ENCODE results near the gene THSD7B.

Gene THSD7B

GRCh38 chr2:137449454-137449853, 684.1 kb downstream of the THSD7B start:
- no peak overlapping the region for H3K4me2 ChIP-seq (ENCODE audit: low read length)
- no peak overlapping the region for H2BK12ac ChIP-seq (ENCODE audit: low read length)
- no peak overlapping the region for H2BK120ac ChIP-seq (ENCODE audit: insufficient read depth, low read length, poor library complexity)
- H2AFZ ChIP-seq (ENCODE audit: insufficient read depth, low read length, poor library complexity), result no peak overlapping the region
- no peak overlapping the region for H3K4me3 ChIP-seq (ENCODE audit: low read depth, low read length)
- H3K27ac ChIP-seq (ENCODE audit: low read depth, low read length), result no peak overlapping the region
- no peaks in the 10 kb centered on the region for H3K9me3 ChIP-seq (ENCODE audit: insufficient read depth, low read depth, low read length)
- no peak overlapping the region for H4K91ac ChIP-seq (ENCODE audit: low read depth, low read length)
- peak overlapping the region; percentile 5 for H3K9ac ChIP-seq (ENCODE audit: low read length)
- no peak overlapping the region for H3K14ac ChIP-seq (ENCODE audit: low read length)
- H2BK5ac ChIP-seq (ENCODE audit: low read depth, low read length, poor library complexity), result no peak overlapping the region
- no peaks in the 10 kb centered on the region for H3K36me3 ChIP-seq (ENCODE audit: control insufficient read depth in 1 of 2, insufficient read depth in 2 of 2, low read length in 2 of 2)
- H4K8ac ChIP-seq (ENCODE audit: low read depth, low read length), result no peak overlapping the region
- no peak overlapping the region for H3K4ac ChIP-seq (ENCODE audit: low read depth, low read length)
- H3K4me1 ChIP-seq (ENCODE audit: control insufficient read depth in 1 of 2, insufficient read depth in 2 of 2, low read length in 2 of 2), result no peaks in the 10 kb centered on the region
- no peaks in the 10 kb centered on the region for H3K27me3 ChIP-seq (ENCODE audit: insufficient read depth, low read length)
- no peak overlapping the region for H3K18ac ChIP-seq (ENCODE audit: low read length)
- H4K12ac ChIP-seq (ENCODE audit: low read depth, low read length), result no peak overlapping the region
- DNase-seq, result no peak
- H2AK5ac ChIP-seq (ENCODE audit: low read length), result no peak overlapping the region
- H3K79me2 ChIP-seq (ENCODE audit: control insufficient read depth, insufficient read depth, low read length, poor library complexity), result no peaks in the 10 kb centered on the region
- H3K23ac ChIP-seq (ENCODE audit: low read length), result no peak overlapping the region
- no peaks in the 10 kb centered on the region for H3K79me1 ChIP-seq (ENCODE audit: low read length)

GRCh38 chr2:137454886-137455285, 689.5 kb downstream of the THSD7B start:
- no peak overlapping the region for H4K91ac ChIP-seq (ENCODE audit: low read depth, low read length)
- H3K18ac ChIP-seq (ENCODE audit: low read length), result no peak overlapping the region
- no peak overlapping the region for H3K9ac ChIP-seq (ENCODE audit: low read length)
- H3K79me2 ChIP-seq (ENCODE audit: control insufficient read depth, insufficient read depth, low read length, poor library complexity), result no peaks in the 10 kb centered on the region
- no peak overlapping the region for H2AFZ ChIP-seq (ENCODE audit: insufficient read depth, low read length, poor library complexity)
- H2BK12ac ChIP-seq (ENCODE audit: low read length), result no peak overlapping the region
- no peak overlapping the region for H3K4me2 ChIP-seq (ENCODE audit: low read length)
- no peaks in the 10 kb centered on the region for H3K4me1 ChIP-seq (ENCODE audit: control insufficient read depth in 1 of 2, insufficient read depth in 2 of 2, low read length in 2 of 2)
- WGBS (ENCODE audit: extremely low coverage, insufficient coverage, insufficient read length), result no CpG with 5 or more reads among the region's 2 CpGs
- H3K9me3 ChIP-seq (ENCODE audit: insufficient read depth, low read depth, low read length), result no peaks in the 10 kb centered on the region
- no peaks in the 10 kb centered on the region for H3K36me3 ChIP-seq (ENCODE audit: control insufficient read depth in 1 of 2, insufficient read depth in 2 of 2, low read length in 2 of 2)
- H4K12ac ChIP-seq (ENCODE audit: low read depth, low read length), result no peak overlapping the region
- H3K27me3 ChIP-seq (ENCODE audit: insufficient read depth, low read length), result no peaks in the 10 kb centered on the region
- DNase-seq, result no peak
- no peak overlapping the region for H2BK5ac ChIP-seq (ENCODE audit: low read depth, low read length, poor library complexity)
- H2AK5ac ChIP-seq (ENCODE audit: low read length), result no peak overlapping the region
- H3K23ac ChIP-seq (ENCODE audit: low read length), result no peak overlapping the region
- H3K14ac ChIP-seq (ENCODE audit: low read length), result no peak overlapping the region
- no peak overlapping the region for H3K4me3 ChIP-seq (ENCODE audit: low read depth, low read length)
- H3K4ac ChIP-seq (ENCODE audit: low read depth, low read length), result no peak overlapping the region
- H2BK120ac ChIP-seq (ENCODE audit: insufficient read depth, low read length, poor library complexity), result no peak overlapping the region
- no peak overlapping the region for H4K8ac ChIP-seq (ENCODE audit: low read depth, low read length)
- no peaks in the 10 kb centered on the region for H3K79me1 ChIP-seq (ENCODE audit: low read length)
- H3K27ac ChIP-seq (ENCODE audit: low read depth, low read length), result no peak overlapping the region

- H2AFZ ChIP-seq (ENCODE audit: insufficient read depth, low read length, poor library complexity), result no peak overlapping the region
These were observed 702.0 kb downstream of the THSD7B start for GRCh38 chr2:137467246-137467862.

GRCh38 chr2:137493261-137493660, 727.9 kb downstream of the THSD7B start:
- Histone ChIP-seq H2BK12ac (ENCODE audit: low read length) (no peak overlapping the region), H3K27ac (ENCODE audit: low read depth, low read length) (no peak overlapping the region), H3K79me1 (ENCODE audit: low read length) (no peaks in the 10 kb centered on the region), H4K12ac (ENCODE audit: low read depth, low read length) (no peak overlapping the region), H4K8ac (ENCODE audit: low read depth, low read length) (no peak overlapping the region), H3K14ac (ENCODE audit: low read length) (no peak overlapping the region), H2BK5ac (ENCODE audit: low read depth, low read length, poor library complexity) (no peak overlapping the region), H3K23ac (ENCODE audit: low read length) (no peak overlapping the region), H3K79me2 (ENCODE audit: control insufficient read depth, insufficient read depth, low read length, poor library complexity) (no peaks in the 10 kb centered on the region), H3K9ac (ENCODE audit: low read length) (no peak overlapping the region), H3K27me3 (ENCODE audit: insufficient read depth, low read length) (no peaks in the 10 kb centered on the region), H3K18ac (ENCODE audit: low read length) (no peak overlapping the region), H3K4me2 (ENCODE audit: low read length) (no peak overlapping the region), H3K36me3 (ENCODE audit: control insufficient read depth in 1 of 2, insufficient read depth in 2 of 2, low read length in 2 of 2) (no peaks in the 10 kb centered on the region), H3K4ac (ENCODE audit: low read depth, low read length) (no peak overlapping the region), H3K9me3 (ENCODE audit: insufficient read depth, low read depth, low read length) (no peaks in the 10 kb centered on the region), H2BK120ac (ENCODE audit: insufficient read depth, low read length, poor library complexity) (no peak overlapping the region), H4K91ac (ENCODE audit: low read depth, low read length) (no peak overlapping the region), H3K4me1 (ENCODE audit: control insufficient read depth in 1 of 2, insufficient read depth in 2 of 2, low read length in 2 of 2) (no peaks in the 10 kb centered on the region), H2AFZ (ENCODE audit: insufficient read depth, low read length, poor library complexity) (no peak overlapping the region), H2AK5ac (ENCODE audit: low read length) (no peak overlapping the region), H3K4me3 (ENCODE audit: low read depth, low read length) (no peak overlapping the region)
- WGBS (ENCODE audit: extremely low coverage, insufficient coverage, insufficient read length), result no CpG with 5 or more reads among the region's 5 CpGs
- DNase-seq, result no peak

More at GRCh38 chr2:137467246-137467862, 702.0 kb downstream of the THSD7B start:
- peak overlapping the region; percentile 52 for H2BK12ac ChIP-seq (ENCODE audit: low read length)
- H3K14ac ChIP-seq (ENCODE audit: low read length), result no peak overlapping the region
- H3K4me2 ChIP-seq (ENCODE audit: low read length), result no peak overlapping the region
- no peaks in the 10 kb centered on the region for H3K79me2 ChIP-seq (ENCODE audit: control insufficient read depth, insufficient read depth, low read length, poor library complexity)
- no CpG with 5 or more reads among the region's 3 CpGs for WGBS (ENCODE audit: extremely low coverage, insufficient coverage, insufficient read length)
- H2AK5ac ChIP-seq (ENCODE audit: low read length), result peak overlapping the region; percentile 63
- H4K91ac ChIP-seq (ENCODE audit: low read depth, low read length), result no peak overlapping the region
- peak; percentile 55 to 76 for DNase-seq
- H3K36me3 ChIP-seq (ENCODE audit: control insufficient read depth in 1 of 2, insufficient read depth in 2 of 2, low read length in 2 of 2), result no peaks in the 10 kb centered on the region
- H2BK5ac ChIP-seq (ENCODE audit: low read depth, low read length, poor library complexity), result no peak overlapping the region
- H3K27me3 ChIP-seq (ENCODE audit: insufficient read depth, low read length), result no peaks in the 10 kb centered on the region
- no peaks in the 10 kb centered on the region for H3K4me1 ChIP-seq (ENCODE audit: control insufficient read depth in 1 of 2, insufficient read depth in 2 of 2, low read length in 2 of 2)
- H3K4me3 ChIP-seq (ENCODE audit: low read depth, low read length), result no peak overlapping the region
- H3K4ac ChIP-seq (ENCODE audit: low read depth, low read length), result no peak overlapping the region
- no peak overlapping the region for H2BK120ac ChIP-seq (ENCODE audit: insufficient read depth, low read length, poor library complexity)
- no peaks in the 10 kb centered on the region for H3K79me1 ChIP-seq (ENCODE audit: low read length)
- no peak overlapping the region for H3K18ac ChIP-seq (ENCODE audit: low read length)
- H3K9ac ChIP-seq (ENCODE audit: low read length), result no peak overlapping the region
- no peak overlapping the region for H3K27ac ChIP-seq (ENCODE audit: low read depth, low read length)
- no peak overlapping the region for H4K8ac ChIP-seq (ENCODE audit: low read depth, low read length)
- no peaks in the 10 kb centered on the region for H3K9me3 ChIP-seq (ENCODE audit: insufficient read depth, low read depth, low read length)
- H3K23ac ChIP-seq (ENCODE audit: low read length), result no peak overlapping the region
- H4K12ac ChIP-seq (ENCODE audit: low read depth, low read length), result no peak overlapping the region

Measured in trophoblast cell (in vitro differentiated cells and primary cell).